A673 (cell line): ENCODE data around the gene SCARB1. TPM values are rescaled to one million over a fixed set of nuclear protein-coding genes. Genes with fewer than 3 reads are reported as not detected.

Source experiments
- BruUV-seq: library from RNA; stranded (reverse); fragments of 400-500 nt; replicated peaks from 2 replicates; lab custom pipeline; 2021; lab: Mats Ljungman, UMichigan
- CTCF ChIA-PET: fragments of 300-600 bp; sonication (Branson Sonifier 250); formaldehyde crosslinking; loops from one replicate; lab custom pipeline; 2022; ENCODE audit warnings: antibody characterized with exemption; lab: Charles Lee
- POLR2A ChIA-PET: fragments of 300-600 bp; sonication (Branson Sonifier 250); formaldehyde crosslinking; loops from one replicate; lab custom pipeline; 2022; ENCODE audit warnings: antibody characterized with exemption; ENCODE audit not compliant: low non-redundant PET; lab: Charles Lee
- DNase-seq: peaks from one replicate; pipeline ENCODE4 v3.0.0-alpha.2; 2015; ENCODE audit warnings: low spot score
- H3K27ac ChIP-seq: fragments of 200-600 bp; sonication (generic); 2 replicates; pipeline ENCODE4 v1.5.1; 2016; ENCODE audit warnings: mixed run types, low read depth, mild to moderate bottlenecking, mixed read lengths, antibody characterized with exemption, low read length; ENCODE audit not compliant: poor library complexity, severe bottlenecking
- H3K27me3 ChIP-seq: fragments of 200-600 bp; sonication (generic); replicated peaks from 2 replicates; pipeline ENCODE4 v1.6.1; 2017; ENCODE audit warnings: mixed run types, low read depth, mild to moderate bottlenecking, mixed read lengths, antibody characterized with exemption, low read length; ENCODE audit not compliant: insufficient read depth, poor library complexity
- H3K36me3 ChIP-seq: fragments of 200-600 bp; sonication (generic); 2 replicates; pipeline ENCODE4 v1.6.1; 2016; ENCODE audit warnings: mixed run types, mild to moderate bottlenecking, mixed read lengths, antibody characterized with exemption, low read length; ENCODE audit not compliant: insufficient read depth, poor library complexity, severe bottlenecking
- H3K4me1 ChIP-seq: fragments of 200-600 bp; sonication (generic); 2 replicates; pipeline ENCODE4 v1.6.1; 2017; ENCODE audit warnings: mixed run types, mild to moderate bottlenecking, mixed read lengths, antibody characterized with exemption, low read length; ENCODE audit not compliant: insufficient read depth, poor library complexity, severe bottlenecking
- H3K4me3 ChIP-seq: fragments of 200-600 bp; sonication (generic); 2 replicates; pipeline ENCODE4 v1.5.1; 2016; ENCODE audit warnings: low read depth, mixed run types, mild to moderate bottlenecking, mixed read lengths, low read length; ENCODE audit not compliant: poor library complexity, severe bottlenecking
- H3K9me3 ChIP-seq: fragments of 200-600 bp; sonication (generic); 2 replicates; pipeline ENCODE4 v1.6.1; 2016; ENCODE audit warnings: mixed run types, low read depth, mild to moderate bottlenecking, mixed read lengths, antibody characterized with exemption, low read length; ENCODE audit not compliant: poor library complexity, severe bottlenecking
- EZH2 ChIP-seq: fragments of 200-600 bp; sonication (generic); IDR thresholded peaks from 2 replicates; pipeline ENCODE4 v1.6.1; 2017; ENCODE audit warnings: borderline replicate concordance, low read depth, mild to moderate bottlenecking, mixed read lengths, antibody characterized with exemption, low read length; ENCODE audit not compliant: poor library complexity, severe bottlenecking
- intact Hi-C: fragments of 100-400 bp; cut with micrococcal nuclease; formaldehyde crosslinking; loops from one replicate; pipeline ENCODE4 v1.10.0; 2022; ENCODE audit not compliant: unreplicated experiment
- total RNA-seq: library from RNA; stranded (reverse); gene quantifications from 2 replicates; pipeline ENCODE4 v1.2.3, GENCODE V29; 2021
- TF ChIP-seq, protein P1 (sequence below): fragments of 300-800, 200-600 bp; sonication (generic); conservative IDR thresholded peaks from 2 replicates; pipeline ENCODE4 v1.5.1; 2017; ENCODE audit warnings: low read depth, mild to moderate bottlenecking, antibody characterized with exemption, low read length, moderate library complexity, mixed read lengths

SCARB1 gene
- total RNA-seq, 1 experiment from 2014 or later, result 74.6 TPM

DNA sequence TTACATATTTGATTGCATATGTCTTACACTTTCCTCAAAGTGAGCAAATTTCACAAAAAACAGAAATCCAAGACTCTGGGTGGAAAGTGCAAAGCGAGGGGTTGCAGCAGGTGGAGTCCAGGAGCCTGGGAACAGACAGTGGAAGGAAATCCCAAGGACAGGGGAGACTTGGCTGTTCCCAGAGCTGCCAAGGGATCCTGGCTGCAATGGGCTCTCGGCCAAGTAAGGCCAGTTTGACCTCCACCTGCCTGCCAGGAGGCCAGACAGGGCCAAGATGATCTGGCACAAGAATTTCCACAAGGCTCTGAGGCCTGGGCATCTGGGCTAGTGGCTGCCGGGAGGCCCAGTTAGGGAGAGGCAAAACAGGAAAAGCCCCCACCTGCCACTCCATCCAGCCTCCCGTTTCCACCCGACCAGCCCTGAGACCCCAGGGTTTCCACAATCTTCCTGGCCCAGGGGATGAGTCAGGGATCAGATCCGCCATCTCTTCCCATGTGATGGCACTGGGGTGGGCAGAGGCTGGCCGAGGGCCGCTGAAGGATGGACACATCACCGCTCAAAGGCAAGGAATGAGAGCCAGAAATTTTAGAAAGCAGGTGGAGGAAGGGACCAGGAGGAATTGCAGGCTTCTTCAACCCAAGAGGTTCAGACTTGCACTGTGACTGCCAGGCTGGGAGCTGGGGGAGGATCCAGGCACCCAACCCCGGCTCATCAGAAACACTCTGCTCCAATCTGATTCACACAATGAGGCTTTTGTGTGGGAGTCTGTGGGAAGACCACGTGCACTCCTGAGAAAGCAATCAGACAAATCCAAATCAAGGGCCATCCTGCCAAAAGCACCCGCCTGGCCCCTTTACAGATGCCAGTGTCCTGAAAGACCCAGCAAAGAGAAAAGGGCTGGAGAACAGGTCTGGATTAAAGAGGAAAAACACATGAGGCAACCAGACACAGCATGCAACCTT, 16.3 kb downstream of the SCARB1 start:
- Histone ChIP-seq H3K27me3 (no peaks in the 10 kb centered on the region), H3K36me3 (no peaks in the 10 kb centered on the region), H3K4me3 (no peak overlapping the region), H3K4me1 (no peaks in the 10 kb centered on the region), H3K27ac (peak overlapping the region; percentile 45), H3K9me3 (no peaks in the 10 kb centered on the region)
- no peak for TF ChIP-seq EZH2
- TF ChIP-seq, protein P1, sequence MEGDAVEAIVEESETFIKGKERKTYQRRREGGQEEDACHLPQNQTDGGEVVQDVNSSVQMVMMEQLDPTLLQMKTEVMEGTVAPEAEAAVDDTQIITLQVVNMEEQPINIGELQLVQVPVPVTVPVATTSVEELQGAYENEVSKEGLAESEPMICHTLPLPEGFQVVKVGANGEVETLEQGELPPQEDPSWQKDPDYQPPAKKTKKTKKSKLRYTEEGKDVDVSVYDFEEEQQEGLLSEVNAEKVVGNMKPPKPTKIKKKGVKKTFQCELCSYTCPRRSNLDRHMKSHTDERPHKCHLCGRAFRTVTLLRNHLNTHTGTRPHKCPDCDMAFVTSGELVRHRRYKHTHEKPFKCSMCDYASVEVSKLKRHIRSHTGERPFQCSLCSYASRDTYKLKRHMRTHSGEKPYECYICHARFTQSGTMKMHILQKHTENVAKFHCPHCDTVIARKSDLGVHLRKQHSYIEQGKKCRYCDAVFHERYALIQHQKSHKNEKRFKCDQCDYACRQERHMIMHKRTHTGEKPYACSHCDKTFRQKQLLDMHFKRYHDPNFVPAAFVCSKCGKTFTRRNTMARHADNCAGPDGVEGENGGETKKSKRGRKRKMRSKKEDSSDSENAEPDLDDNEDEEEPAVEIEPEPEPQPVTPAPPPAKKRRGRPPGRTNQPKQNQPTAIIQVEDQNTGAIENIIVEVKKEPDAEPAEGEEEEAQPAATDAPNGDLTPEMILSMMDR, result no peak
- DNase-seq, result no peak
- intact Hi-C loops, result no loop called here
- no TSS peak for BruUV-seq
- CTCF ChIA-PET, result no interaction called here
- POLR2A ChIA-PET, result interaction anchor here (0.7 kb wide), 1 partner anchor 1335 kb away, joined by 14 read pairs; no protein-coding TSS in a partner anchor

DNA sequence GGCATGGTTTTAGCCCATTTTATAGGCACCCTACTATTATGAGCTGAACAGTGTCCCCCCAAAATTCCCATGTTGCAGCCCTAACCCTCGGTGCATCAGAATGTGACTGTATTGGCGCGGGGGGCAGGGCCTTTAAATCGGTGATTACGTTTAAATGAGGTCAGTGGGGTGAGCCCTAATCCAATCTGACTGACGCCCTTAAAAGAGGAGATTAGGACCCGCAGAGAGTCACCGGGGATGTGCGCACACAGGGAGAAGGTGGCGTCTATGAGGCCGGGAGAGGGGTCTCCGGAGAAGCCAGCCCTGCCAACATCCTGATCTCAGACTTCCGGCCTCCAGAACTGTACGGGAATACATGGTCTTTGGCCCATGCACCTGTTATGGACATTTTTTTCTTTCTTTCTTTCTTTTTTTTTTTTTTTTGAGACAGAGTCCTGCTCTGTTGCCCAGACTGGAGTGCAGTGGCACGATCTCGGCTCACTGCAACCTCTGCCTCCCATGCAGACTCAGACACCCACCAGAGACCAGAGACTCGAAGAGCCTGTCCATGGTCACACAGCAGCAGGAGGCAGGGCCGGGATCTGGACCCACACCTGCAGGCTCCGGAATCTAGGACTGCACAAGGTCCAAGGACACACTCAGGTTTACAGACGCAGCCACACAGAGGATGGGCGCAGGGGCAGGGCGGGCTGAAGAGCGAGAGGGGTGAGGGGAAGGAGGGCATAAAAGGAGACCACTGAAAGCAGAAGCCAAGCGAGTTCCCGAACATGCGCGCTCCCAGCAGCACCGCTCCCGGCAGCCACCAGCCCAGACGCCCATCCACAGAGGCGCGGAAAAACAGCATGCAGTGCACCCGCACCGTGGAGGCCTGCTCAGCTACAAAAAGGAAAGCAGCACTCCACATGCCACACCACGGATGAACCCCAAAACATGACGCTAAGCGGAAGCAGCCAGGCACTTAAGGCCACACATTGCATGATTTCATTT, 19.0 kb downstream of the SCARB1 start:
- CTCF ChIA-PET, result no interaction called here
- TF ChIP-seq, protein P1, result no peak
- TF ChIP-seq EZH2, result no peak
- no peak for DNase-seq
- Histone ChIP-seq H3K4me1 (no peaks in the 10 kb centered on the region), H3K9me3 (no peaks in the 10 kb centered on the region), H3K4me3 (no peak overlapping the region), H3K36me3 (no peaks in the 10 kb centered on the region), H3K27me3 (no peaks in the 10 kb centered on the region), H3K27ac (no peak overlapping the region)
- POLR2A ChIA-PET, result no interaction called here
- BruUV-seq, result no TSS peak
- intact Hi-C loops, result no loop called here

DNA sequence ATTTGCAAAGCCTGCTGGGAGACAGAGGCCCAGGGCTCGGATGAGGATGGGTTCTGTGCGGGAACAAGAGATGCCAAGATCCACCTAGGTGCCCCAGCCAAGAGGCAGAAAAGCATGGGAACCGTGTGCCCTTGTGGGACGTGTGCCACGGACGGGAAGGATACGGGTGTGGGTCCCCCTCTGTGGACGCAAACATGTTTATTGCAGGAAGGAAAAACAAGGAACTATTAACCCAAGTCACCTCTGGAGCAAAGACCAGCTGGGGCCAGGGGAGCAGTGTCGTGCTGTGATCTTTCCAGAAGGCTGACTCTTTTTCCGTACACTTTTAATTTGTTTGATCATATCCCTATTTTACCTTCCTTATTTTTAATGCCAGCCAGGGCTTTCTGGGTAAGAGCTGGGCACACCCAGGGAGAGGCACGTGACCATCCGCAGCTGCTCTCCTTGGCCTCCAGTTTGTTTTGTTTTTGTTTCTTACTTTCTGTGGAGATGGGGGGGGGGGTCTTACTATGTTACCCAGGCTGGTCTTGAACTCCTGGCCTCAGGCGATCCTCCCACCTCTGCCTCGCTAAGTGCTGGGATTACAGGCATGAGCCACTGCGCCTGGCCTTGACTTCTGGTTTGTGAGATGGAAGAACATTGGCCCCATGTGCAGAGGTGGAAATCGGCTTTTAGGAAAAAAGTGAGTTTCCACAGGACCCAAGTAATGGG, 20.7 kb downstream of the SCARB1 start:
- TF ChIP-seq, protein P1, result no peak
- TF ChIP-seq EZH2, result no peak
- ChIA-PET POLR2A (no interaction called here), CTCF (no interaction called here)
- no peaks in the 10 kb centered on the region for H3K36me3 ChIP-seq
- DNase-seq, result no peak
- no TSS peak for BruUV-seq
- intact Hi-C loops, result no loop called here
- H3K27me3 ChIP-seq, result no peaks in the 10 kb centered on the region
- H3K4me1 ChIP-seq, result no peaks in the 10 kb centered on the region
- no peak overlapping the region for H3K27ac ChIP-seq
- no peak overlapping the region for H3K4me3 ChIP-seq
- no peaks in the 10 kb centered on the region for H3K9me3 ChIP-seq
